ENCODE measurements around the gene PHLDB1.

Gene PHLDB1

GRCh38 chr11:118690553-118691304 is 83.3 kb downstream of the PHLDB1 start:
- DNase-seq, result no peak

- DNase-seq, result no peak
These were observed 84.8 kb downstream of the PHLDB1 start for GRCh38 chr11:118691926-118692830.

- no peak for DNase-seq
These were observed 86.8 kb downstream of the PHLDB1 start for GRCh38 chr11:118694185-118694584.

GRCh38 chr11:118694771-118695170 is 87.4 kb downstream of the PHLDB1 start:
- DNase-seq, result no peak

- no peak for DNase-seq
These were observed 89.3 kb downstream of the PHLDB1 start for GRCh38 chr11:118696673-118697226.

- DNase-seq, result no peak
These were observed 89.9 kb downstream of the PHLDB1 start for GRCh38 chr11:118697346-118697745.

GRCh38 chr11:118699506-118700220 is 92.2 kb downstream of the PHLDB1 start:
- no peak for DNase-seq

- no peak for DNase-seq
These were observed 96.2 kb downstream of the PHLDB1 start for GRCh38 chr11:118703563-118704106.

- DNase-seq, result no peak
These were observed 97.8 kb downstream of the PHLDB1 start for GRCh38 chr11:118705111-118705741.

- no peak for DNase-seq
These were observed 98.6 kb downstream of the PHLDB1 start for GRCh38 chr11:118705791-118706545.

GRCh38 chr11:118706546-118706825 is 99.1 kb downstream of the PHLDB1 start:
- DNase-seq, result no peak

Measured in T1000 (cell line).